HCT116 (cell line): ENCODE data around the gene PMM1.

Experiments
- CTCF ChIP-seq, 3 experiments: fragments of 200-600 bp in 1 of 3; sonication (generic) in 1 of 3; IDR thresholded peaks in 2 of 3; conservative IDR thresholded peaks in 1 of 3; 2 replicates each; pipeline ENCODE4 v1.5.1; 2012 to 2017; ENCODE audit warnings: low read depth in 2 of 3, low read length in 2 of 3, antibody characterized with exemption in 1 of 3, borderline replicate concordance in 1 of 3, control low read depth in 1 of 3, mild to moderate bottlenecking in 1 of 3, mixed read lengths in 1 of 3, mixed run types in 1 of 3, moderate library complexity in 1 of 3; ENCODE audit not compliant: insufficient read depth in 1 of 3
- JUND ChIP-seq: IDR thresholded peaks from 2 replicates; pipeline ENCODE4 v1.6.1; 2012
- POLR2A ChIP-seq: IDR thresholded peaks from 2 replicates; pipeline ENCODE4 v1.7.0; 2011; ENCODE audit warnings: borderline replicate concordance; ENCODE audit not compliant: insufficient read depth, insufficient read length; ENCODE audit errors: extremely low read depth
- POLR2AphosphoS5 ChIP-seq: IDR thresholded peaks from 2 replicates; pipeline ENCODE4 v1.6.1; 2011; ENCODE audit warnings: mild to moderate bottlenecking, low read depth, low read length, moderate library complexity
- RAD21 ChIP-seq: IDR thresholded peaks from 2 replicates; pipeline ENCODE4 v1.6.1; 2012; ENCODE audit warnings: low read depth, mild to moderate bottlenecking
- SIN3A ChIP-seq: IDR thresholded peaks from 2 replicates; pipeline ENCODE4 v1.6.1; 2012; ENCODE audit warnings: low read depth
- SP1 ChIP-seq: IDR thresholded peaks from 2 replicates; pipeline ENCODE4 v1.6.1; 2012; ENCODE audit warnings: low read depth
- TCF7L2 ChIP-seq: IDR thresholded peaks from 2 replicates; pipeline ENCODE4 v1.7.0; 2011; ENCODE audit warnings: borderline replicate concordance, inconsistent platforms; ENCODE audit not compliant: insufficient read depth, insufficient read length; ENCODE audit errors: extremely low read depth
- ZBTB33 ChIP-seq: IDR thresholded peaks from 2 replicates; pipeline ENCODE4 v1.6.1; 2011; ENCODE audit warnings: mild to moderate bottlenecking, low read length, moderate library complexity; ENCODE audit not compliant: insufficient replicate concordance; ENCODE audit errors: extremely low read depth
- ZFX ChIP-seq: fragments of 450-650 bp; IDR thresholded peaks from 2 replicates; pipeline ENCODE4 v1.6.1; 2017

- TF ChIP-seq ZBTB33 (no peak), POLR2AphosphoS5 (no peak), CTCF (IDR thresholded peaks at IDR 0.05 in 2 of 3, conservative IDR thresholded peaks at IDR 0.05 in 1 of 3; ENCODE audit: borderline replicate concordance in 1 of 3, insufficient read depth in 1 of 3, low read depth in 2 of 3, low read length in 2 of 3) (no peak), SP1 (no peak), SIN3A (no peak), JUND (no peak), RAD21 (no peak), ZFX (no peak), POLR2A (no peak), TCF7L2 (no peak)
Observed at GRCh38 chr22:41550952-41551491, 38.6 kb downstream of the PMM1 start.
